ENCODE results near the gene NCOR2.

NCOR2 gene

DNA sequence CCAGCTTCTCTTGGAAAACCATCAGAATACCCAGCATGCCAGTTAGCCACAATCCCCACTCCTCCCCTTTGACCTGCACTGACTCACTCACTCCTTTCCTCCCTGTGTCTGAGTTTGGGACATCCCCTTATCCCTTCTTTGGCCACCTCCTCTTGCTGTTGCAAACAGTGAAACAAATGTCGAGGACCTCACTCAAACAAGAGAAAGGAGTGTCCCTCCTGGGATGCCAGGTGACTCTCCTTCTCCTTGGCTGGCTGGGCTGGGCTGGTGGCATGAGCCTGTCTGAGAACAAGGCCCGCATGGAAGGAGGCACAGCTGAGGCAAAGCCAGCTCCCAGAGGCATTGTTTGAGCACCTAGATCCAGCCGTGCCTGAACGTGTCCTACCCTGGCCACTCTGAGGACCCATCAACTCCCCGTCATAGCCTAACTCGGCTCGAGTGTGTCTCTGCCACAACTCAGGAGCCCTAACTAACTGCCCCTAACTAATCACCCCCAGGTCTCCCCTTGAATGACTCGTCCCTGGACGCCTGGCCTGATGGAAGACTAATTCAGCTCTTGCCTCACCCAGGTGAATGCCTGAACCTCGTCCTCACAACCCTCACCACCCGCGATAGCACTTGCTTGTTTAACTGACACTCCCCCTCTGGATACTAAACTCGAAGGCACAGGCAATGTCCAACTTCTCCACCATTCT lies 43.0 kb downstream of the NCOR2 start:
- TF ChIP-seq, protein P1, sequence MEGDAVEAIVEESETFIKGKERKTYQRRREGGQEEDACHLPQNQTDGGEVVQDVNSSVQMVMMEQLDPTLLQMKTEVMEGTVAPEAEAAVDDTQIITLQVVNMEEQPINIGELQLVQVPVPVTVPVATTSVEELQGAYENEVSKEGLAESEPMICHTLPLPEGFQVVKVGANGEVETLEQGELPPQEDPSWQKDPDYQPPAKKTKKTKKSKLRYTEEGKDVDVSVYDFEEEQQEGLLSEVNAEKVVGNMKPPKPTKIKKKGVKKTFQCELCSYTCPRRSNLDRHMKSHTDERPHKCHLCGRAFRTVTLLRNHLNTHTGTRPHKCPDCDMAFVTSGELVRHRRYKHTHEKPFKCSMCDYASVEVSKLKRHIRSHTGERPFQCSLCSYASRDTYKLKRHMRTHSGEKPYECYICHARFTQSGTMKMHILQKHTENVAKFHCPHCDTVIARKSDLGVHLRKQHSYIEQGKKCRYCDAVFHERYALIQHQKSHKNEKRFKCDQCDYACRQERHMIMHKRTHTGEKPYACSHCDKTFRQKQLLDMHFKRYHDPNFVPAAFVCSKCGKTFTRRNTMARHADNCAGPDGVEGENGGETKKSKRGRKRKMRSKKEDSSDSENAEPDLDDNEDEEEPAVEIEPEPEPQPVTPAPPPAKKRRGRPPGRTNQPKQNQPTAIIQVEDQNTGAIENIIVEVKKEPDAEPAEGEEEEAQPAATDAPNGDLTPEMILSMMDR (IDR thresholded peaks at IDR 0.05; ENCODE audit: low read depth, low read length) = no peak
- no peak overlapping the region for H3K4me3 ChIP-seq (ENCODE audit: low read depth, low read length)

DNA sequence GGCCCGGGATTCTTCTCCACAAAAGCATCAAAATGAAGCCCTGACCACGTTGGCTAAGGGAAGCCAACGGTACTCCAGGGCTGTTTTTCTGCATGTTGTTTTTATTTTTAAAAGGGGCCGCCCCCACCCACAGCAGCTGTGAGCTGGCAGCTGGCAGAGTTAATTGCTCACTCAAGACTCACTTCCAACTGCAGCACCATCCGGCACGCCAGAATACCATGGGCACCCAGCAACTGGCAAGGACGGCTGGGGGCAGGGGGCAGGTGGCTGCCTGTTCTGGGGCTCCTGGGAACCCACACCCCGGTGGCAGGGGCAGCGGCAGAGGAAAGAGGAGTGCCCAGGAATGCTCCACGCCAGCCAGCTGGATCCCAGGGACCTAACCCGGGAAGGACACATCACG lies 44.3 kb downstream of the NCOR2 start:
- TF ChIP-seq, protein P1 (IDR thresholded peaks at IDR 0.05; ENCODE audit: low read depth, low read length) = no peak
- no peak overlapping the region for H3K4me3 ChIP-seq (ENCODE audit: low read depth, low read length)

DNA sequence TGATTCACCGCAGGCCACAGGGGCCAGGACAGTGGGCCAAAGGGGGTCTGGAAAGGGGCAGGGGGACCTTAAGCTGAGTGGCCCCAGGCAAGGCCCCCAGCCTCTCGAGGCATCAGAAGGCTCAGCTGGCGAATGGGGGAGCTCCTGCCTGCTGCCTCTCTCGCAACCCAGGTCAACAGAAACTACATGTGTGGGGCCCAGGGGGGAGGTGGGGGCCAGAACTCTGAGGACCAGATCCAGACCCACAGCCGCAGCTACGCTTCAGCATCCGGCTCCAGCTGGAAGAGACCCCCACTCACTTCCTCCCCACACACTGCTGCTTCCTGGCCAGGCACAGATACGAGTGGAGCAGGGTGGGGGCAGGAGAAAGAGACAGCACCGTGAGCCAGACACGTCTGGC lies 46.5 kb downstream of the NCOR2 start:
- TF ChIP-seq, protein P1 (IDR thresholded peaks at IDR 0.05; ENCODE audit: low read depth, low read length) = no peak
- H3K4me3 ChIP-seq (ENCODE audit: low read depth, low read length) = no peak overlapping the region

DNA sequence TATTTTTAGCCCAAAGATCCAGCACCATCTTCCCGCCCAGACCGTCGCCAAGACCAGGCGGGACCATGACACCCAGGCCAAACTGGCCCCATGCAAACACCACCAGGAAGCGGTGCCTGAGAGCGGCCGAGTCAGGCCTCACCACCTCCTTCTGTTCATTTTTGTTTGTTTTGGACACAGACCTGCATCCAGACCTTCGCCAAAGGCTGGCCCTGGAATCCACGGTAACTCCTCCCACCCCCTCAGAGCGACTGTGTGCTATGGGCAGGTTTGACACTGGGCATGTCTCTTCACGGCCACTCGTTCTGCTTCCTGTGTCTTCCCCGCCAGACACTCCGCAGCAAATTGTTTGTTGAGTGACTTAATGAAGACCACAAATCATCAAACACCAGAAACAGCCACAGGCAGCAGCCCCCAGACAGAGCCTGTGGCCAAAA lies 47.1 kb downstream of the NCOR2 start:
- no peak overlapping the region for H3K4me3 ChIP-seq (ENCODE audit: low read depth, low read length)
- TF ChIP-seq, protein P1 (IDR thresholded peaks at IDR 0.05; ENCODE audit: low read depth, low read length) = no peak

DNA sequence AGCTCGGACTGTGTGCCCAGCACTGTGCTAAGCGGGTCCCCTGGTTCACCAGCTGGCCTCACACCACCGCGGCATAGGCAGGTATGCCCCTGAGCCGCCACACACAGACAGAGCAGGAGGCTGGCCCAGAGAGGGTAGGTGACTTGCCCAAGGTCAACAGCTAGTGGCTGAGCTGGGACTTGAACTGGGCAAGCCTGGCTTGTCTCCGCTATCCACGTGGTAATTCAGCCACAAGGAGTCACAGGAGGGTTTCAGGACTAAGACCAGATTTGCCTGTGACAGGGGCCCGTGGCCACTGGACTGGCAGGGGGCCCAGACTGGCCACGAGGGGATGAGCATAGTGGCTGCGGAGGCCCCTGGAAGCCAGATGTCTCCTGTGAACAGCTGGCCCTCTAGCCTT lies 47.7 kb downstream of the NCOR2 start:
- TF ChIP-seq, protein P1 (IDR thresholded peaks at IDR 0.05; ENCODE audit: low read depth, low read length) = no peak
- no peak overlapping the region for H3K4me3 ChIP-seq (ENCODE audit: low read depth, low read length)

DNA sequence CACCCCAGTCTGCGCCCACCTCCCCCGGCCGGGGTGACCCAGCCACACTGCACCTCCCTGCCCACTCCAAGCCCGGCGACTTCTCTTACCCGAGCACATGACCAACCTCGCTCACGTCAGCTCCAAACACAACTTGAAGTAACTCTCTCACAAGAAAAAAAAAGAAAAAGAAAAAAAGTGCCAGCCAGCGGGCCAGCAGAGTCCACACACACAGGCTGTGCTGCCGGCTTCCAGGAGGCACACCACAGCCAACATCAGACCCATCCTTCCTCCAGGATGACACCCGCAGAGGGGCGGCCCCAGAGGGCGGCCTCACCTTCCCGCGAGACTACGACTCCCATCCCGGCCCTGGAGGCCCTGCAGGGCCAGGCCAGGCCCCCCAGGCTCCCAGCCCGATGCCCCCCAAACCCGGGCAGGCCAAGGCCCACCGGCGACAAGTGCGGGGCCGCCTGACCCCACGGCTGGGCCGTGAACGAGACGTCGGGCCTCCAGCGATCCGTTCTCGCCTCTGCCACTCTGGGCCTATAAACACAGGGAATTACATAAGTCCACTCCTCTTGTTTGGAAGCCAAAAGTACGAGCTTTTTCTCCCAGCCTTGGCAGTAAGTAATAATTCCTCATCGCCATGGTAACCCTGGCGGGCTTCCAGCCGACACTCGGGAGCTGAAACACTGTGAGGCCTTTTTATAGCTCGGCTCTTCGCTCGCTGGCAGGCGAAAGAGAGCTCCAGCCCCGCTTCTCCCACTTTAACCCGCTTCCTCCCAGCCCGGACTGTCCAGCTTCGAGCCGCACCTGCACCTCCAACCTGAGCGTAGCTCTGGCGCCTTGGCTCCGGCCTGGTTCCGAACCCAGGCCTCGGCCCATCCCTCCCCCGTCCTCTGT lies 49.1 kb downstream of the NCOR2 start:
- H3K4me3 ChIP-seq (ENCODE audit: low read depth, low read length) = peak overlapping the region; percentile 41

More for the DNA sequence above, 49.1 kb downstream of the NCOR2 start:
- TF ChIP-seq, protein P1 (IDR thresholded peaks at IDR 0.05; ENCODE audit: low read depth, low read length) = no peak
